WTC11 (cell line): ENCODE measurements around the gene OS9. TPM values are rescaled to one million over a fixed set of nuclear protein-coding genes. Genes with fewer than 3 reads are reported as not detected.
A peak's percentile ranks its signal among the peaks of the same experiment; 100 is the strongest.

ENCODE experiments used
- ATAC-seq: fragments of 200-7000 bp; cut with Tn5 transposase; 2 replicates; pipeline ENCODE4 v1.10.0; 2021; ENCODE audit warnings: mild to moderate bottlenecking, moderate library complexity
- CTCF ChIA-PET: fragments of 300-600 bp; sonication (Branson Sonifier 250); formaldehyde crosslinking; loops from one replicate; lab custom pipeline; 2021; ENCODE audit warnings: antibody characterized with exemption; lab: Charles Lee
- POLR2A ChIA-PET: fragments of 350-600 bp; sonication (Branson Sonifier 250); formaldehyde crosslinking; loops from one replicate; lab custom pipeline; 2021; ENCODE audit warnings: antibody characterized with exemption; lab: Charles Lee
- DNase-seq: peaks from one replicate; pipeline ENCODE4 v3.0.0; 2021; ENCODE audit warnings: low spot score
- H3K27ac Mint-ChIP-seq: 2 replicates; pipeline ENCODE4 v1.8.0; 2021; ENCODE audit warnings: mixed read lengths
- H3K27me3 Mint-ChIP-seq: 2 replicates; pipeline ENCODE4 v1.8.0; 2021; ENCODE audit warnings: low read depth, mild to moderate bottlenecking, moderate library complexity, mixed read lengths
- H3K36me3 Mint-ChIP-seq: 2 replicates; pipeline ENCODE4 v1.8.0; 2021; ENCODE audit warnings: mixed read lengths
- H3K4me1 Mint-ChIP-seq: 2 replicates; pipeline ENCODE4 v1.8.0; 2022; ENCODE audit warnings: mixed read lengths
- H3K4me3 Mint-ChIP-seq: 2 replicates; pipeline ENCODE4 v1.8.0; 2021; ENCODE audit warnings: mild to moderate bottlenecking, moderate library complexity, mixed read lengths
- H3K9me3 Mint-ChIP-seq: 2 replicates; pipeline ENCODE4 v1.8.0; 2021; ENCODE audit warnings: mixed read lengths
- AR ChIP-seq: fragments of 250-450 bp; sonication (Bioruptor Pico); IDR thresholded peaks from 2 replicates; pipeline ENCODE4 v1.9.0; 2021; ENCODE audit warnings: mild to moderate bottlenecking
- CREB1 ChIP-seq: sonication (generic); formaldehyde crosslinking; IDR thresholded peaks from 2 replicates; pipeline ENCODE4 v1.8.0; 2023; ENCODE audit warnings: mild to moderate bottlenecking, missing genetic modification reagents
- CREM ChIP-seq: sonication (generic); formaldehyde crosslinking; IDR thresholded peaks from 2 replicates; pipeline ENCODE4 v1.8.1; 2022; ENCODE audit warnings: mild to moderate bottlenecking, missing genetic modification reagents, moderate library complexity
- ETV6 ChIP-seq: sonication (generic); formaldehyde crosslinking; IDR thresholded peaks from 2 replicates; pipeline ENCODE4 v1.8.1; 2022; ENCODE audit warnings: mild to moderate bottlenecking, missing genetic modification reagents
- FOXK1 ChIP-seq: sonication (generic); formaldehyde crosslinking; IDR thresholded peaks from 2 replicates; pipeline ENCODE4 v1.8.0; 2022; ENCODE audit warnings: mild to moderate bottlenecking, moderate library complexity, missing genetic modification reagents
- GABPB1 ChIP-seq: sonication (generic); formaldehyde crosslinking; IDR thresholded peaks from 2 replicates; pipeline ENCODE4 v1.8.1; 2023; ENCODE audit warnings: mild to moderate bottlenecking, missing genetic modification reagents
- GTF2I ChIP-seq: fragments of 250-450 bp; sonication (Bioruptor Pico); conservative IDR thresholded peaks from 2 replicates; pipeline ENCODE4 v1.4.0; 2021; ENCODE audit warnings: mild to moderate bottlenecking
- JUN ChIP-seq: sonication (generic); formaldehyde crosslinking; IDR thresholded peaks from 2 replicates; pipeline ENCODE4 v1.8.0; 2023; ENCODE audit warnings: mild to moderate bottlenecking, missing genetic modification reagents
- NFATC4 ChIP-seq: fragments of 250-450 bp; sonication (Bioruptor Pico); IDR thresholded peaks from 2 replicates; pipeline ENCODE4 v1.9.0; 2021; ENCODE audit warnings: mild to moderate bottlenecking
- NFYB ChIP-seq: sonication (generic); formaldehyde crosslinking; conservative IDR thresholded peaks from 2 replicates; pipeline ENCODE4 v1.8.0; 2022; ENCODE audit warnings: low read depth, missing genetic modification reagents
- NR1H2 ChIP-seq: sonication (generic); formaldehyde crosslinking; IDR thresholded peaks from 2 replicates; pipeline ENCODE4 v1.9.0; 2021; ENCODE audit warnings: mild to moderate bottlenecking, moderate library complexity, missing genetic modification reagents
- PREB ChIP-seq: sonication (generic); formaldehyde crosslinking; IDR thresholded peaks from 2 replicates; pipeline ENCODE4 v1.8.1; 2022; ENCODE audit warnings: mild to moderate bottlenecking, missing genetic modification reagents, moderate library complexity, borderline replicate concordance
- PRRX2 ChIP-seq: fragments of 250-450 bp; sonication (Bioruptor Pico); IDR thresholded peaks from 2 replicates; pipeline ENCODE4 v1.8.0; 2021; ENCODE audit warnings: mild to moderate bottlenecking
- ZBTB21 ChIP-seq: sonication (generic); formaldehyde crosslinking; IDR thresholded peaks from 2 replicates; pipeline ENCODE4 v1.8.1; 2023; ENCODE audit warnings: mild to moderate bottlenecking, missing genetic modification reagents, borderline replicate concordance
- ZBTB43 ChIP-seq: sonication (generic); formaldehyde crosslinking; IDR thresholded peaks from 2 replicates; pipeline ENCODE4 v1.8.1; 2023; ENCODE audit warnings: mild to moderate bottlenecking, missing genetic modification reagents
- ZNF138 ChIP-seq: sonication (generic); formaldehyde crosslinking; conservative IDR thresholded peaks from 2 replicates; pipeline ENCODE4 v1.8.1; 2022; ENCODE audit warnings: mild to moderate bottlenecking, moderate library complexity, missing genetic modification reagents
- ZNF416 ChIP-seq: fragments of 250-450 bp; sonication (Bioruptor Pico); IDR thresholded peaks from 2 replicates; pipeline ENCODE4 v1.9.0; 2021; ENCODE audit warnings: mild to moderate bottlenecking, inconsistent platforms
- ZNF671 ChIP-seq: fragments of 250-450 bp; sonication (Bioruptor Pico); IDR thresholded peaks from 2 replicates; pipeline ENCODE4 v1.8.0; 2021; ENCODE audit warnings: mild to moderate bottlenecking
- total RNA-seq: library from RNA; stranded (reverse); gene quantifications from 3 replicates; pipeline ENCODE4 v1.2.3, GENCODE V29; 2021
- TF ChIP-seq, protein P1 (sequence below): fragments of 250-450 bp; sonication (Bioruptor Pico); IDR thresholded peaks from 2 replicates; pipeline ENCODE4 v1.8.0; 2021; ENCODE audit warnings: mild to moderate bottlenecking
- TF ChIP-seq, protein P2 (sequence below): sonication (generic); formaldehyde crosslinking; IDR thresholded peaks from 2 replicates; pipeline ENCODE4 v1.8.0; 2022; ENCODE audit warnings: mild to moderate bottlenecking, missing genetic modification reagents

OS9 gene
- total RNA-seq, 1 experiment from 2014 or later, result 77.5 TPM

- TF ChIP-seq CREM (CRISPR knock-in tag) (no peak), NFYB (CRISPR knock-in tag) (no peak), ZBTB21 (CRISPR knock-in tag) (no peak), GTF2I (no peak), PRRX2 (CRISPR knock-in tag) (0 out of 2 replicates have a peak, but pooled peaks have one; percentile 57), ZNF671 (CRISPR knock-in tag) (no peak), FOXK1 (CRISPR knock-in tag) (no peak)
- TF ChIP-seq, protein P1, sequence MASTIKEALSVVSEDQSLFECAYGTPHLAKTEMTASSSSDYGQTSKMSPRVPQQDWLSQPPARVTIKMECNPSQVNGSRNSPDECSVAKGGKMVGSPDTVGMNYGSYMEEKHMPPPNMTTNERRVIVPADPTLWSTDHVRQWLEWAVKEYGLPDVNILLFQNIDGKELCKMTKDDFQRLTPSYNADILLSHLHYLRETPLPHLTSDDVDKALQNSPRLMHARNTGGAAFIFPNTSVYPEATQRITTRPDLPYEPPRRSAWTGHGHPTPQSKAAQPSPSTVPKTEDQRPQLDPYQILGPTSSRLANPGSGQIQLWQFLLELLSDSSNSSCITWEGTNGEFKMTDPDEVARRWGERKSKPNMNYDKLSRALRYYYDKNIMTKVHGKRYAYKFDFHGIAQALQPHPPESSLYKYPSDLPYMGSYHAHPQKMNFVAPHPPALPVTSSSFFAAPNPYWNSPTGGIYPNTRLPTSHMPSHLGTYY (CRISPR knock-in tag), result 0 out of 2 replicates have a peak, but pooled peaks have one; percentile 62
Measured at GRCh38 chr12:57765698-57766463, 71.9 kb downstream of the OS9 start (continued).

- H3K27me3 Mint-ChIP-seq, result peaks cover 66% of the 10 kb centered on the region
- H3K9me3 Mint-ChIP-seq, result no peaks in the 10 kb centered on the region
- peak; percentile 44 for ATAC-seq
- DNase-seq, result peak; percentile 61
- TF ChIP-seq ZNF416 (CRISPR knock-in tag), result 0 out of 2 replicates have a peak, but pooled peaks have one; percentile 24
- TF ChIP-seq GABPB1, result no peak
- 0 out of 2 replicates have a peak, but pooled peaks have one; percentile 62 for TF ChIP-seq ZNF138 (CRISPR knock-in tag)
- TF ChIP-seq PRRX2 (CRISPR knock-in tag), result peak; percentile 60; the same call in 1 of the 2 replicates
- no peak for TF ChIP-seq CREB1 (CRISPR knock-in tag)
- TF ChIP-seq ZBTB43 (CRISPR knock-in tag), result no peak
- TF ChIP-seq AR (CRISPR knock-in tag), result 0 out of 2 replicates have a peak, but pooled peaks have one; percentile 62
- peaks cover 23% of the 10 kb centered on the region for H3K36me3 Mint-ChIP-seq
- peaks cover 36% of the 10 kb centered on the region for H3K4me1 Mint-ChIP-seq
- ChIA-PET CTCF (interaction anchor here (0.7 to 5.3 kb wide), 14 partner anchors 8 to 183 kb away, joined by 3 to 80 read pairs (median 4); partner anchors contain the start of genes ARHGEF25, AVIL, B4GALNT1 and CDK4), POLR2A (interaction anchor here (0.7 to 1.3 kb wide), 4 partner anchors 10 to 163 kb away, joined by 3 to 7 read pairs (median 5); partner anchors contain the start of gene TSFM)
- H3K4me3 Mint-ChIP-seq, result peak within 1 kb of the TSS; percentile 74
- no peak within 1 kb of the TSS for H3K27ac Mint-ChIP-seq
Measured at GRCh38 chr12:57766464-57767304, 72.8 kb downstream of the OS9 start, which contains the start of gene CYP27B1. CYP27B1 (minus strand) TSS chr12:57767078; CDS start chr12:57767041, 37 bp downstream.

GRCh38 chr12:57767305-57767698, 73.4 kb downstream of the OS9 start:
- Mint-ChIP-seq H3K27ac (no peak overlapping the region), H3K4me3 (peak overlapping the region; percentile 74), H3K4me1 (peaks cover 36% of the 10 kb centered on the region), H3K27me3 (peaks cover 61% of the 10 kb centered on the region), H3K36me3 (peaks cover 23% of the 10 kb centered on the region), H3K9me3 (no peaks in the 10 kb centered on the region)
- DNase-seq (no peak), ATAC-seq (no peak)
- ChIA-PET CTCF (interaction anchor here (1.0 to 5.3 kb wide), 7 partner anchors 11 to 156 kb away, joined by 3 to 80 read pairs (median 3); partner anchors contain the start of genes ARHGEF25 and CDK4), POLR2A (interaction anchor here (0.9 to 1.3 kb wide), 2 partner anchors 16 to 23 kb away, joined by 3 to 4 read pairs; partner anchors contain the start of genes TSFM and TSPAN31)
- TF ChIP-seq PREB (no peak), ETV6 (CRISPR knock-in tag) (no peak), ZBTB43 (CRISPR knock-in tag) (no peak), NFATC4 (CRISPR knock-in tag) (no peak), JUN (CRISPR knock-in tag) (no peak), NR1H2 (CRISPR knock-in tag) (no peak)
- TF ChIP-seq, protein P2, sequence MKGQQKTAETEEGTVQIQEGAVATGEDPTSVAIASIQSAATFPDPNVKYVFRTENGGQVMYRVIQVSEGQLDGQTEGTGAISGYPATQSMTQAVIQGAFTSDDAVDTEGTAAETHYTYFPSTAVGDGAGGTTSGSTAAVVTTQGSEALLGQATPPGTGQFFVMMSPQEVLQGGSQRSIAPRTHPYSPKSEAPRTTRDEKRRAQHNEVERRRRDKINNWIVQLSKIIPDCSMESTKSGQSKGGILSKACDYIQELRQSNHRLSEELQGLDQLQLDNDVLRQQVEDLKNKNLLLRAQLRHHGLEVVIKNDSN, result no peak
